ENCODE results near the gene GLG1.
"Not testable (repeated sequence)": the region's sequence is repeated elsewhere in the genome, so short reads cannot be mapped to it uniquely, and the experiment has no call there.

The GLG1 gene

GRCh38 chr16:74546112-74546511, 60.8 kb downstream of the GLG1 start:
- not testable (repeated sequence) for H3K36me3 ChIP-seq (ENCODE audit: control insufficient read depth in 5 of 5, insufficient read depth in 5 of 5, low read length in 5 of 5); H3K9ac ChIP-seq (ENCODE audit: low read length in 5 of 5); H3K27ac ChIP-seq (ENCODE audit: low read depth, low read length); H3K9me3 ChIP-seq (ENCODE audit: control insufficient read depth in 5 of 5, low read length in 5 of 5); H3K4me1 ChIP-seq (ENCODE audit: control insufficient read depth in 5 of 5, insufficient read depth in 5 of 5, low read length in 5 of 5); H3K4me3 ChIP-seq (ENCODE audit: low read depth in 1 of 5, low read length in 5 of 5); H3K27me3 ChIP-seq (ENCODE audit: control insufficient read depth in 5 of 5, insufficient read depth in 4 of 5, low read length in 5 of 5)

GRCh38 chr16:74542911-74543578, 63.9 kb downstream of the GLG1 start:
- H3K27ac ChIP-seq (ENCODE audit: low read depth, low read length); H3K27me3 ChIP-seq (ENCODE audit: control insufficient read depth in 5 of 5, insufficient read depth in 4 of 5, low read length in 5 of 5): not testable (repeated sequence)

GRCh38 chr16:74540663-74541062, 66.3 kb downstream of the GLG1 start:
- H3K27me3 ChIP-seq (ENCODE audit: control insufficient read depth in 5 of 5, insufficient read depth in 4 of 5, low read length in 5 of 5); H3K9ac ChIP-seq (ENCODE audit: low read length in 5 of 5); H3K27ac ChIP-seq (ENCODE audit: low read depth, low read length); H3K4me3 ChIP-seq (ENCODE audit: low read depth in 1 of 5, low read length in 5 of 5); H3K9me3 ChIP-seq (ENCODE audit: control insufficient read depth in 5 of 5, low read length in 5 of 5); H3K4me1 ChIP-seq (ENCODE audit: control insufficient read depth in 5 of 5, insufficient read depth in 5 of 5, low read length in 5 of 5); H3K36me3 ChIP-seq (ENCODE audit: control insufficient read depth in 5 of 5, insufficient read depth in 5 of 5, low read length in 5 of 5): not testable (repeated sequence)

More at GRCh38 chr16:74542911-74543578, 63.9 kb downstream of the GLG1 start:
- not testable (repeated sequence) for H3K4me3 ChIP-seq (ENCODE audit: low read depth in 1 of 5, low read length in 5 of 5); H3K36me3 ChIP-seq (ENCODE audit: control insufficient read depth in 5 of 5, insufficient read depth in 5 of 5, low read length in 5 of 5); H3K9me3 ChIP-seq (ENCODE audit: control insufficient read depth in 5 of 5, low read length in 5 of 5); H3K9ac ChIP-seq (ENCODE audit: low read length in 5 of 5); H3K4me1 ChIP-seq (ENCODE audit: control insufficient read depth in 5 of 5, insufficient read depth in 5 of 5, low read length in 5 of 5)

- not testable (repeated sequence) for H3K4me3 ChIP-seq (ENCODE audit: low read depth in 1 of 5, low read length in 5 of 5); H3K27me3 ChIP-seq (ENCODE audit: control insufficient read depth in 5 of 5, insufficient read depth in 4 of 5, low read length in 5 of 5); H3K9ac ChIP-seq (ENCODE audit: low read length in 5 of 5); H3K27ac ChIP-seq (ENCODE audit: low read depth, low read length); H3K4me1 ChIP-seq (ENCODE audit: control insufficient read depth in 5 of 5, insufficient read depth in 5 of 5, low read length in 5 of 5); H3K36me3 ChIP-seq (ENCODE audit: control insufficient read depth in 5 of 5, insufficient read depth in 5 of 5, low read length in 5 of 5); H3K9me3 ChIP-seq (ENCODE audit: control insufficient read depth in 5 of 5, low read length in 5 of 5)
These were observed 68.1 kb downstream of the GLG1 start for GRCh38 chr16:74538801-74539200.

GRCh38 chr16:74537746-74538145, 69.2 kb downstream of the GLG1 start:
- H3K36me3 ChIP-seq (ENCODE audit: control insufficient read depth in 5 of 5, insufficient read depth in 5 of 5, low read length in 5 of 5); H3K27ac ChIP-seq (ENCODE audit: low read depth, low read length); H3K9me3 ChIP-seq (ENCODE audit: control insufficient read depth in 5 of 5, low read length in 5 of 5); H3K27me3 ChIP-seq (ENCODE audit: control insufficient read depth in 5 of 5, insufficient read depth in 4 of 5, low read length in 5 of 5); H3K4me3 ChIP-seq (ENCODE audit: low read depth in 1 of 5, low read length in 5 of 5); H3K4me1 ChIP-seq (ENCODE audit: control insufficient read depth in 5 of 5, insufficient read depth in 5 of 5, low read length in 5 of 5); H3K9ac ChIP-seq (ENCODE audit: low read length in 5 of 5): not testable (repeated sequence)

GRCh38 chr16:74534650-74535049, 72.3 kb downstream of the GLG1 start:
- H3K9me3 ChIP-seq (ENCODE audit: control insufficient read depth in 5 of 5, low read length in 5 of 5); H3K36me3 ChIP-seq (ENCODE audit: control insufficient read depth in 5 of 5, insufficient read depth in 5 of 5, low read length in 5 of 5); H3K27ac ChIP-seq (ENCODE audit: low read depth, low read length); H3K4me3 ChIP-seq (ENCODE audit: low read depth in 1 of 5, low read length in 5 of 5); H3K27me3 ChIP-seq (ENCODE audit: control insufficient read depth in 5 of 5, insufficient read depth in 4 of 5, low read length in 5 of 5); H3K9ac ChIP-seq (ENCODE audit: low read length in 5 of 5); H3K4me1 ChIP-seq (ENCODE audit: control insufficient read depth in 5 of 5, insufficient read depth in 5 of 5, low read length in 5 of 5): not testable (repeated sequence)

- Histone ChIP-seq H3K4me1 (ENCODE audit: control insufficient read depth in 5 of 5, insufficient read depth in 5 of 5, low read length in 5 of 5) (peaks cover 0 to 6% (median 5%) of the 10 kb centered on the region in 5 donors), H3K9me3 (ENCODE audit: control insufficient read depth in 5 of 5, low read length in 5 of 5) (no peaks in the 10 kb centered on the region), H3K27ac (ENCODE audit: low read depth, low read length) (no peak overlapping the region), H3K27me3 (ENCODE audit: control insufficient read depth in 5 of 5, insufficient read depth in 4 of 5, low read length in 5 of 5) (no peaks in the 10 kb centered on the region), H3K9ac (ENCODE audit: low read length in 5 of 5) (no peak overlapping the region), H3K4me3 (ENCODE audit: low read depth in 1 of 5, low read length in 5 of 5) (no peak overlapping the region), H3K36me3 (ENCODE audit: control insufficient read depth in 5 of 5, insufficient read depth in 5 of 5, low read length in 5 of 5) (peaks cover 0 to 9% (median 0%) of the 10 kb centered on the region in 5 donors)
These were observed 82.0 kb downstream of the GLG1 start for GRCh38 chr16:74524926-74525325.

GRCh38 chr16:74524117-74524516, 82.8 kb downstream of the GLG1 start:
- peaks cover 0 to 6% (median 5%) of the 10 kb centered on the region in 5 donors for H3K4me1 ChIP-seq (ENCODE audit: control insufficient read depth in 5 of 5, insufficient read depth in 5 of 5, low read length in 5 of 5)
- H3K27ac ChIP-seq (ENCODE audit: low read depth, low read length), result no peak overlapping the region
- peaks cover 0 to 9% (median 0%) of the 10 kb centered on the region in 5 donors for H3K36me3 ChIP-seq (ENCODE audit: control insufficient read depth in 5 of 5, insufficient read depth in 5 of 5, low read length in 5 of 5)
- no peak overlapping the region for H3K4me3 ChIP-seq (ENCODE audit: low read depth in 1 of 5, low read length in 5 of 5)
- no peak overlapping the region for H3K9ac ChIP-seq (ENCODE audit: low read length in 5 of 5)
- H3K27me3 ChIP-seq (ENCODE audit: control insufficient read depth in 5 of 5, insufficient read depth in 4 of 5, low read length in 5 of 5), result no peaks in the 10 kb centered on the region
- H3K9me3 ChIP-seq (ENCODE audit: control insufficient read depth in 5 of 5, low read length in 5 of 5), result no peaks in the 10 kb centered on the region

- not testable (repeated sequence) for H3K4me1 ChIP-seq (ENCODE audit: control insufficient read depth in 5 of 5, insufficient read depth in 5 of 5, low read length in 5 of 5); H3K4me3 ChIP-seq (ENCODE audit: low read depth in 1 of 5, low read length in 5 of 5); H3K27me3 ChIP-seq (ENCODE audit: control insufficient read depth in 5 of 5, insufficient read depth in 4 of 5, low read length in 5 of 5); H3K9ac ChIP-seq (ENCODE audit: low read length in 5 of 5); H3K27ac ChIP-seq (ENCODE audit: low read depth, low read length); H3K9me3 ChIP-seq (ENCODE audit: control insufficient read depth in 5 of 5, low read length in 5 of 5); H3K36me3 ChIP-seq (ENCODE audit: control insufficient read depth in 5 of 5, insufficient read depth in 5 of 5, low read length in 5 of 5)
These were observed 83.2 kb downstream of the GLG1 start for GRCh38 chr16:74523706-74524105.

- H3K9me3 ChIP-seq (ENCODE audit: control insufficient read depth in 5 of 5, low read length in 5 of 5), result no peaks in the 10 kb centered on the region
- peaks cover 0 to 6% (median 5%) of the 10 kb centered on the region in 5 donors for H3K4me1 ChIP-seq (ENCODE audit: control insufficient read depth in 5 of 5, insufficient read depth in 5 of 5, low read length in 5 of 5)
- H3K36me3 ChIP-seq (ENCODE audit: control insufficient read depth in 5 of 5, insufficient read depth in 5 of 5, low read length in 5 of 5), result peaks cover 0 to 9% (median 0%) of the 10 kb centered on the region in 5 donors
- H3K4me3 ChIP-seq (ENCODE audit: low read depth in 1 of 5, low read length in 5 of 5), result no peak overlapping the region
- no peak overlapping the region for H3K9ac ChIP-seq (ENCODE audit: low read length in 5 of 5)
- no peak overlapping the region for H3K27ac ChIP-seq (ENCODE audit: low read depth, low read length)
- H3K27me3 ChIP-seq (ENCODE audit: control insufficient read depth in 5 of 5, insufficient read depth in 4 of 5, low read length in 5 of 5), result no peaks in the 10 kb centered on the region
These were observed 84.8 kb downstream of the GLG1 start for GRCh38 chr16:74522160-74522559.

GRCh38 chr16:74521691-74522090, 85.2 kb downstream of the GLG1 start:
- Histone ChIP-seq H3K9me3 (ENCODE audit: control insufficient read depth in 5 of 5, low read length in 5 of 5) (no peaks in the 10 kb centered on the region), H3K27me3 (ENCODE audit: control insufficient read depth in 5 of 5, insufficient read depth in 4 of 5, low read length in 5 of 5) (no peaks in the 10 kb centered on the region), H3K4me1 (ENCODE audit: control insufficient read depth in 5 of 5, insufficient read depth in 5 of 5, low read length in 5 of 5) (peaks cover 0 to 6% (median 5%) of the 10 kb centered on the region in 5 donors), H3K27ac (ENCODE audit: low read depth, low read length) (no peak overlapping the region), H3K36me3 (ENCODE audit: control insufficient read depth in 5 of 5, insufficient read depth in 5 of 5, low read length in 5 of 5) (peaks cover 0 to 9% (median 0%) of the 10 kb centered on the region in 5 donors), H3K4me3 (ENCODE audit: low read depth in 1 of 5, low read length in 5 of 5) (no peak overlapping the region), H3K9ac (ENCODE audit: low read length in 5 of 5) (no peak overlapping the region)
